Endodermal cell (in vitro differentiated cells): Measurements from ENCODE around the gene S100Z. TPM values are rescaled to one million over a fixed set of nuclear protein-coding genes. Genes with fewer than 3 reads are reported as not detected.
"Not testable (repeated sequence)": the region's sequence is repeated elsewhere in the genome, so short reads cannot be mapped to it uniquely, and the experiment has no call there.

Source experiments
- DNase-seq: peaks from one replicate; pipeline ENCODE4 v3.0.0-alpha.2; 2017
- H3K27ac ChIP-seq: 2 replicates; pipeline ENCODE4 v1.5.1; 2013; ENCODE audit warnings: mild to moderate bottlenecking, low read depth, low read length, moderate library complexity
- H3K27me3 ChIP-seq: 2 replicates; pipeline ENCODE4 v1.6.1; 2013; ENCODE audit warnings: mild to moderate bottlenecking, low read length, moderate library complexity; ENCODE audit not compliant: insufficient read depth, control insufficient read depth, poor library complexity, severe bottlenecking
- H3K36me3 ChIP-seq: 2 replicates; pipeline ENCODE4 v1.7.0; 2013; ENCODE audit warnings: mild to moderate bottlenecking, low read length, moderate library complexity; ENCODE audit not compliant: control insufficient read depth, insufficient read depth
- H3K4me1 ChIP-seq: one replicate; pipeline ENCODE4 v1.7.0; 2013; ENCODE audit warnings: low read length; ENCODE audit not compliant: control insufficient read depth, insufficient read depth
- H3K4me3 ChIP-seq: 2 replicates; pipeline ENCODE4 v1.5.1; 2013; ENCODE audit warnings: mild to moderate bottlenecking, low read length, moderate library complexity
- H3K9ac ChIP-seq: 2 replicates; pipeline ENCODE4 v1.6.1; 2013; ENCODE audit warnings: mild to moderate bottlenecking, low read length, moderate library complexity; ENCODE audit not compliant: poor library complexity, severe bottlenecking; ENCODE audit errors: extremely low read depth
- H3K9me3 ChIP-seq: 2 replicates; pipeline ENCODE4 v1.6.1; 2013; ENCODE audit warnings: mild to moderate bottlenecking, low read length, moderate library complexity; ENCODE audit not compliant: control insufficient read depth
- H3K27ac Mint-ChIP-seq: 2 replicates; pipeline ENCODE4 v1.8.0; 2020; ENCODE audit warnings: mixed read lengths
- H3K27me3 Mint-ChIP-seq: 2 replicates; pipeline ENCODE4 v1.8.0; 2021; ENCODE audit warnings: mild to moderate bottlenecking, mixed read lengths; ENCODE audit not compliant: insufficient read depth
- H3K36me3 Mint-ChIP-seq: 2 replicates; pipeline ENCODE4 v1.8.0; 2020; ENCODE audit warnings: low read depth, mixed read lengths
- H3K4me1 Mint-ChIP-seq: 2 replicates; pipeline ENCODE4 v1.8.0; 2020; ENCODE audit warnings: mixed read lengths
- H3K4me3 Mint-ChIP-seq: 2 replicates; pipeline ENCODE4 v1.8.0; 2020; ENCODE audit warnings: mild to moderate bottlenecking, moderate library complexity, mixed read lengths
- H3K9me3 Mint-ChIP-seq: 2 replicates; pipeline ENCODE4 v1.8.0; 2020; ENCODE audit warnings: mild to moderate bottlenecking, mixed read lengths
- WGBS, 2 experiments: methylation state at CpG; one replicate each; pipeline versions ENCODE4 v1.1.5 to v1.1.7; 2013; ENCODE audit warnings: missing lambda C conversion rate in 2 of 2, mixed read lengths in 1 of 2; ENCODE audit not compliant: insufficient coverage in 1 of 2, insufficient read length in 1 of 2; 5-methylcytosine and 5-hydroxymethylcytosine counted together
- total RNA-seq, 2 donors: library from RNA; stranded (reverse); fragmentation: NEBNext Ultra II Directional in 1 of 2; extraction: Animal tissue kit (Norgen Biotek cat#: 25700) in 1 of 2; gene quantifications; 2 replicates in 1 of 2; 3 replicates in 1 of 2; pipeline ENCODE4 v1.2.1, GENCODE V29; 2021
- TF ChIP-seq, protein P1 (sequence below): fragments of 200-600 bp; sonication (generic); conservative IDR thresholded peaks from 2 replicates; pipeline ENCODE4 v1.5.0; 2021; ENCODE audit warnings: antibody characterized with exemption, mild to moderate bottlenecking

Gene S100Z
- total RNA-seq, 2 donors from 2014 or later = 17.2 to 18.3 TPM

- Histone ChIP-seq H3K4me1 (no peaks in the 10 kb centered on the region), H3K36me3 (no peaks in the 10 kb centered on the region), H3K27me3 (no peaks in the 10 kb centered on the region), H3K9ac (no peak overlapping the region), H3K4me3 (no peak overlapping the region), H3K9me3 (peaks cover 28% of the 10 kb centered on the region), H3K27ac (no peak overlapping the region)
- Mint-ChIP-seq H3K36me3 (peaks cover 4% of the 10 kb centered on the region), H3K9me3 (peaks cover 18% of the 10 kb centered on the region), H3K4me1 (peaks cover 17% of the 10 kb centered on the region), H3K27me3 (peaks cover 3% of the 10 kb centered on the region), H3K4me3 (no peak overlapping the region), H3K27ac (no peak overlapping the region)
- no peak for DNase-seq
- TF ChIP-seq, protein P1, sequence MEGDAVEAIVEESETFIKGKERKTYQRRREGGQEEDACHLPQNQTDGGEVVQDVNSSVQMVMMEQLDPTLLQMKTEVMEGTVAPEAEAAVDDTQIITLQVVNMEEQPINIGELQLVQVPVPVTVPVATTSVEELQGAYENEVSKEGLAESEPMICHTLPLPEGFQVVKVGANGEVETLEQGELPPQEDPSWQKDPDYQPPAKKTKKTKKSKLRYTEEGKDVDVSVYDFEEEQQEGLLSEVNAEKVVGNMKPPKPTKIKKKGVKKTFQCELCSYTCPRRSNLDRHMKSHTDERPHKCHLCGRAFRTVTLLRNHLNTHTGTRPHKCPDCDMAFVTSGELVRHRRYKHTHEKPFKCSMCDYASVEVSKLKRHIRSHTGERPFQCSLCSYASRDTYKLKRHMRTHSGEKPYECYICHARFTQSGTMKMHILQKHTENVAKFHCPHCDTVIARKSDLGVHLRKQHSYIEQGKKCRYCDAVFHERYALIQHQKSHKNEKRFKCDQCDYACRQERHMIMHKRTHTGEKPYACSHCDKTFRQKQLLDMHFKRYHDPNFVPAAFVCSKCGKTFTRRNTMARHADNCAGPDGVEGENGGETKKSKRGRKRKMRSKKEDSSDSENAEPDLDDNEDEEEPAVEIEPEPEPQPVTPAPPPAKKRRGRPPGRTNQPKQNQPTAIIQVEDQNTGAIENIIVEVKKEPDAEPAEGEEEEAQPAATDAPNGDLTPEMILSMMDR = no peak
Measured at GRCh38 chr5:76854644-76855043, 4.8 kb downstream of the S100Z start.

GRCh38 chr5:76855501-76855900 is 5.7 kb downstream of the S100Z start:
- not testable (repeated sequence) for H3K27ac ChIP-seq, H3K27me3 ChIP-seq, H3K36me3 Mint-ChIP-seq, H3K4me3 ChIP-seq, H3K27me3 Mint-ChIP-seq, H3K4me3 Mint-ChIP-seq, H3K27ac Mint-ChIP-seq, H3K36me3 ChIP-seq, H3K9ac ChIP-seq, H3K4me1 ChIP-seq, DNase-seq
- Mint-ChIP-seq H3K4me1 (peaks cover 10% of the 10 kb centered on the region), H3K9me3 (peaks cover 18% of the 10 kb centered on the region)
- peaks cover 28% of the 10 kb centered on the region for H3K9me3 ChIP-seq

DNA sequence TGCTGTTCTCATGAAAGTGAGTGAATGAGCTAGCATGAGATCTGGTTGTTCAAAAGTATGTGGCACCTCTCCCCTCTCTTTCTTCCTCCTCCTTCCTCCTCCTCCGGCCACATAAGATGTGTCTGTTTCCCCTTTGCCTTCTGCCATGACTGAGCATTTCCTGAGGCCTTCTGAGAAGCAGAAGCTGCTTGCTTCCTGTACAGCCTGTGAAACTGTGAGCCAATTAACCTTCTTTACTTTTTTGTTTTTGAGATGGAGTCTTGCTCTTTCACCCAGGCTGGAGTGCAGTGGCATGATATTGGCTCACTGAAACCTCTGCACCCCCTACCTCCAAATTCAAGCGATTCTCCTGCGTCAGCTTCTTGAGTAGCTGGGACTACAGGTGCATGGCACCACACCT is 6.1 kb downstream of the S100Z start:
- TF ChIP-seq, protein P1 = no peak
- 93 to 100% methylated on average over 1 to 3 of the region's 3 CpGs for WGBS, 2 experiments
- H3K9ac ChIP-seq = no peak overlapping the region
- Mint-ChIP-seq H3K9me3 (peaks cover 18% of the 10 kb centered on the region), H3K4me3 (no peak overlapping the region), H3K4me1 (peaks cover 9% of the 10 kb centered on the region), H3K27me3 (no peaks in the 10 kb centered on the region), H3K36me3 (peaks cover 4% of the 10 kb centered on the region), H3K27ac (no peak overlapping the region)
- H3K27ac ChIP-seq = no peak overlapping the region
- DNase-seq = no peak
- no peaks in the 10 kb centered on the region for H3K36me3 ChIP-seq
- no peaks in the 10 kb centered on the region for H3K27me3 ChIP-seq
- no peak overlapping the region for H3K4me3 ChIP-seq
- H3K4me1 ChIP-seq = no peaks in the 10 kb centered on the region
- H3K9me3 ChIP-seq = peaks cover 28% of the 10 kb centered on the region

GRCh38 chr5:76856800-76857199 is 7.0 kb downstream of the S100Z start:
- not testable (repeated sequence) for DNase-seq, H3K4me3 Mint-ChIP-seq, H3K4me1 ChIP-seq, H3K27ac ChIP-seq, H3K36me3 Mint-ChIP-seq, H3K4me3 ChIP-seq, H3K9ac ChIP-seq, H3K4me1 Mint-ChIP-seq, H3K36me3 ChIP-seq, H3K27ac Mint-ChIP-seq, H3K27me3 Mint-ChIP-seq, H3K27me3 ChIP-seq
- H3K9me3 ChIP-seq = peaks cover 28% of the 10 kb centered on the region
- H3K9me3 Mint-ChIP-seq = peaks cover 18% of the 10 kb centered on the region
- WGBS, 2 experiments = 93 to 94% methylated on average over 4 of the region's 4 CpGs
